Smooth muscle cell (in vitro differentiated cells): ENCODE data around the gene TMEM218. TPM values are rescaled to one million over a fixed set of nuclear protein-coding genes. Genes with fewer than 3 reads are reported as not detected.

Source experiments
- DNase-seq: peaks from one replicate; lab custom pipeline; 2025; ENCODE audit not compliant: unreplicated experiment; lab: John Stamatoyannopoulos, UW
- H2AFZ ChIP-seq: fragments of 200-600 bp; sonication (generic); 2 replicates; pipeline ENCODE4 v1.6.0; 2016; ENCODE audit warnings: antibody characterized with exemption, low read depth, mild to moderate bottlenecking
- H3F3A ChIP-seq: fragments of 200-600 bp; sonication (generic); 2 replicates; pipeline ENCODE4 v1.6.0; 2017; ENCODE audit warnings: antibody characterized with exemption, low read depth
- H3K27ac ChIP-seq: fragments of 200-600 bp; sonication (generic); 2 replicates; pipeline ENCODE4 v1.5.1; 2016; ENCODE audit warnings: low read depth, mild to moderate bottlenecking
- H3K27me3 ChIP-seq: fragments of 200-600 bp; sonication (generic); 2 replicates; pipeline ENCODE4 v1.6.1; 2016; ENCODE audit warnings: low read depth, mild to moderate bottlenecking
- H3K36me3 ChIP-seq: fragments of 200-600 bp; sonication (generic); 2 replicates; pipeline ENCODE4 v1.5.1; 2016; ENCODE audit warnings: low read depth
- H3K4me1 ChIP-seq: fragments of 200-600 bp; sonication (generic); 2 replicates; pipeline ENCODE4 v1.5.1; 2016; ENCODE audit warnings: low read depth
- H3K4me2 ChIP-seq: fragments of 200-600 bp; sonication (generic); 2 replicates; pipeline ENCODE4 v1.6.0; 2016; ENCODE audit warnings: mild to moderate bottlenecking
- H3K4me3 ChIP-seq: fragments of 200-600 bp; sonication (generic); 2 replicates; pipeline ENCODE4 v1.5.1; 2016; ENCODE audit warnings: mild to moderate bottlenecking
- H3K79me2 ChIP-seq: fragments of 200-600 bp; sonication (generic); 2 replicates; pipeline ENCODE4 v1.6.0; 2016; ENCODE audit warnings: low read depth, mild to moderate bottlenecking
- H3K9ac ChIP-seq: fragments of 200-600 bp; sonication (generic); 2 replicates; pipeline ENCODE4 v1.6.0; 2016; ENCODE audit warnings: low read depth
- H3K9me3 ChIP-seq: fragments of 200-600 bp; sonication (generic); replicated peaks from 2 replicates; pipeline ENCODE4 v1.5.1; 2016; ENCODE audit warnings: low read depth
- H4K20me1 ChIP-seq: fragments of 200-600 bp; sonication (generic); 2 replicates; pipeline ENCODE4 v1.6.0; 2016; ENCODE audit warnings: low read depth
- WGBS: methylation state at CpG from one replicate; pipeline ENCODE4 v1.1.7; 2016; ENCODE audit warnings: low lambda C conversion rate; 5-methylcytosine and 5-hydroxymethylcytosine counted together
- polyA plus RNA-seq: library from polyadenylated mRNA; unstranded; fragments of >200 nt; fragmentation: Nextera tagmentation; extraction: Ambion mirVana; gene quantifications from 2 replicates; pipeline ENCODE4 v1.2.1, GENCODE V29; 2016
- total RNA-seq: library from RNA; depleted of rRNA; stranded (reverse); fragments of >200 nt; gene quantifications from 2 replicates; pipeline ENCODE4 v1.2.3, GENCODE V29; 2014
- TF ChIP-seq, protein P1 (sequence below): fragments of 200-600 bp; sonication (generic); IDR thresholded peaks from 2 replicates; pipeline ENCODE4 v1.5.1; 2017; ENCODE audit warnings: borderline replicate concordance, mild to moderate bottlenecking, antibody characterized with exemption; ENCODE audit not compliant: insufficient read depth, poor library complexity, severe bottlenecking

TMEM218 gene
- total and polyA plus RNA-seq, 2 experiments from 2014 or later: 22.1 to 30.7 TPM

DNA sequence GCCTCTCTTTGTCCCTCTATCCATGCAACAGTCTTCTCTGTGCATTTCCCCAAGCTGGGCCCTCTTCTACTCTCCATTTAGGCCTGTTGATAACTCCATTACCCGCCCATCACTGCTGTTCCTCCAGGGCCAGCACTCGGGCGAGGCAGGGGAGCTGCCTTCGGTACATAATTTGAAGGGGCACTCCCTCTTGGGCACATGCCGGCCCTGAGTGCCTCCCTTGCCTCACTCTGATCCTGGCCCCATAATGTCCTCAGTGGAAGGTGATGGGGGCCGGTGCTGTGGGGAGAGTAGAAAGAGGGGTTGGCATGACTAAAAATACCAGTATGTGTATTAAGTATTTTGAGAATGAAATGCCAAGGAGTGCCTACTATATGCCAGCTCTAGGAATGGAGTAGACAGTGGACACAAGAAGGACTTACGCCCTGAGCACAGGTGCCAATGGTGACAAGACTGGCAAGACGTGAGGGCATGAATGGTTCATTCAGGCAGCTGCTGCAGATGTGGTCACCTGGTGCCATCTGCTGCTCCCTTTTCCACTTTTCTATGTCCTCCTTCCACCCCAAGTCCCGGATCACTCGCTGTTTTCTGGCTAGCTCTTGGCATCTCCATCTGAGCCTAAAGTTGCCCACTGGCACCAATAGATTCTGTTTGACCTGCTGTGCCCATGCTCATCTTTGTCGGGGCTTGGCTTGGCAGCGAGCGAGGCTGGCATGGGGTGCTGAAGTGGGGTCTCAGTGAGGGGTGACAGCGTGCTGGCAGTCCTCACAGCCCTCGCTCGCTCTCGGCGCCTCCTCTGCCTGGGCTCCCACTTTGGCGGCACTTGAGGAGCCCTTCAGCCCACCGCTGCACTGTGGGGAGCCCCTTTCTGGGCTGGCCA, 22.6 kb downstream of the TMEM218 start:
- Histone ChIP-seq H3K4me2 (no peak overlapping the region), H3F3A (no peaks in the 10 kb centered on the region), H3K27ac (no peak overlapping the region), H3K9ac (no peak overlapping the region), H3K4me1 (peaks cover 22% of the 10 kb centered on the region), H3K9me3 (no peaks in the 10 kb centered on the region), H3K36me3 (no peaks in the 10 kb centered on the region), H2AFZ (no peak overlapping the region), H4K20me1 (no peaks in the 10 kb centered on the region), H3K4me3 (no peak overlapping the region), H3K27me3 (no peaks in the 10 kb centered on the region), H3K79me2 (no peaks in the 10 kb centered on the region)
- TF ChIP-seq, protein P1, sequence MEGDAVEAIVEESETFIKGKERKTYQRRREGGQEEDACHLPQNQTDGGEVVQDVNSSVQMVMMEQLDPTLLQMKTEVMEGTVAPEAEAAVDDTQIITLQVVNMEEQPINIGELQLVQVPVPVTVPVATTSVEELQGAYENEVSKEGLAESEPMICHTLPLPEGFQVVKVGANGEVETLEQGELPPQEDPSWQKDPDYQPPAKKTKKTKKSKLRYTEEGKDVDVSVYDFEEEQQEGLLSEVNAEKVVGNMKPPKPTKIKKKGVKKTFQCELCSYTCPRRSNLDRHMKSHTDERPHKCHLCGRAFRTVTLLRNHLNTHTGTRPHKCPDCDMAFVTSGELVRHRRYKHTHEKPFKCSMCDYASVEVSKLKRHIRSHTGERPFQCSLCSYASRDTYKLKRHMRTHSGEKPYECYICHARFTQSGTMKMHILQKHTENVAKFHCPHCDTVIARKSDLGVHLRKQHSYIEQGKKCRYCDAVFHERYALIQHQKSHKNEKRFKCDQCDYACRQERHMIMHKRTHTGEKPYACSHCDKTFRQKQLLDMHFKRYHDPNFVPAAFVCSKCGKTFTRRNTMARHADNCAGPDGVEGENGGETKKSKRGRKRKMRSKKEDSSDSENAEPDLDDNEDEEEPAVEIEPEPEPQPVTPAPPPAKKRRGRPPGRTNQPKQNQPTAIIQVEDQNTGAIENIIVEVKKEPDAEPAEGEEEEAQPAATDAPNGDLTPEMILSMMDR: no peak
- no peak for DNase-seq
- 87% methylated on average over 20 of the region's 20 CpGs for WGBS

DNA sequence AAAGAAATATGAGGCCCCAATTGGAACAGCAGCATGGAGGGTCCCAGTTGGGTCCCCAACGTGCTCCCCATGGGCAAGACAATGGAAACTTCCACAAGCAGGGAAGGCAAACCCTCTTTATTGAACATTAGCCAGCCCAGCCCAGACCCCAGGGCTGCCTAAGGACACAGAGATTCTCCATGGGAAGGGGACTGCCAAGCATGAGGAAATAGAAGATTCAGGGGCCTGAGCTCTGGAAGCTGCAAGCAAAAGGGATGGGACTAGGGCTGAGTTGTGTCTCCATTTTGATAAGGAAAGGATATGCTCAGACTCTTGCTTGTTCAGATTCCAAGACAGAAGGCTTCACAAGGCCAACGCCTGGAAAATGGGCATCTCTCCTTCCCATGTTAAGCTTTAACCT, 23.3 kb downstream of the TMEM218 start:
- H3K4me3 ChIP-seq: no peak overlapping the region
- H3K79me2 ChIP-seq: no peaks in the 10 kb centered on the region
- H3K27me3 ChIP-seq: no peaks in the 10 kb centered on the region
- H3K36me3 ChIP-seq: no peaks in the 10 kb centered on the region
- DNase-seq: no peak
- no peak overlapping the region for H3K9ac ChIP-seq
- WGBS: 92% methylated on average over 2 of the region's 2 CpGs
- no peak overlapping the region for H2AFZ ChIP-seq
- H4K20me1 ChIP-seq: no peaks in the 10 kb centered on the region
- TF ChIP-seq, protein P1: no peak
- H3K27ac ChIP-seq: no peak overlapping the region
- H3K9me3 ChIP-seq: no peaks in the 10 kb centered on the region
- peaks cover 22% of the 10 kb centered on the region for H3K4me1 ChIP-seq
- H3K4me2 ChIP-seq: no peak overlapping the region
- H3F3A ChIP-seq: no peaks in the 10 kb centered on the region

DNA sequence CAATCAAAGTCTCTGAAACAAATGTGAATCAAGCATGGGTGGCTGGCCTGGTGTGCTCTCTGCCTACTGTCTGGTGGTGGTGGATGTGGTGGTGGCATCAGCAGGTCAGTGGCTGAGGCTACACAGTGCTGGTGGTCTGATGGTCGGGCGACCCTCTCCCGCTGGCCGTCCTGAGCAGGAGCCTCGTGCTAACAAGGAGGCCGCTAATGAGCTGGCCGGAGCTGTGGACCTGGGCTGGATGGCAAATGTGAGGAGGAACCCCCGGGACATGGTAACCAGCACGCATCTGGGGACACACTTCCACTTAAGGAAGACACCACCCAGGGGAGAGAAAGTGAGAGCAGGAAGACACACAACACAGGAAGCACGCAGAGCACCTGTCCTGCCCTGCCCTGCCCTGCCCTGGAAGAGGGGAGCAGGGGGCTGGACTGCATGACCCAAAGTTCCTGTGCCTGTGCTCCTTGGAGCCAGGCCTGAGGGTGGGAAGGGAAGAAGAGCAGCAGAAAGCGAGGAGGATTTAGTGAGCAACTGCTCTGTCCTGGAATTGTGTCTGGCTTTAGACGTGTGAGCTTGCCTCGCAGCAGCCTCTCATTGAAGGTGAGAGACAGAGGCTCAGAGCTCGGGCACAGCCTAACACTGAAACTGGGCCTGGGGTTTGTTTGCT, 24.7 kb downstream of the TMEM218 start:
- H2AFZ ChIP-seq: no peak overlapping the region
- H3K9me3 ChIP-seq: no peaks in the 10 kb centered on the region
- no peak overlapping the region for H3K27ac ChIP-seq
- H3F3A ChIP-seq: no peaks in the 10 kb centered on the region
- no peaks in the 10 kb centered on the region for H3K27me3 ChIP-seq
- H3K4me3 ChIP-seq: no peak overlapping the region
- H3K9ac ChIP-seq: no peak overlapping the region
- no peak overlapping the region for H3K4me2 ChIP-seq
- peaks cover 8% of the 10 kb centered on the region for H3K4me1 ChIP-seq
- H3K36me3 ChIP-seq: no peaks in the 10 kb centered on the region
- WGBS: 92% methylated on average over 14 of the region's 14 CpGs
- no peaks in the 10 kb centered on the region for H3K79me2 ChIP-seq
- TF ChIP-seq, protein P1: no peak
- DNase-seq: no peak
- H4K20me1 ChIP-seq: no peaks in the 10 kb centered on the region
